ENCODE data around the gene PGC. TPM values are rescaled to one million over a fixed set of nuclear protein-coding genes. Genes with fewer than 3 reads are reported as not detected.

Gene PGC
- not detected for total RNA-seq

GRCh38 chr6:41747256-41748101 lies at the start of gene PGC:
Gene PGC (minus strand): TSS chr6:41747397. CDS start chr6:41747334, 63 bp downstream.

GRCh38 chr6:41787219-41787917 lies 40.2 kb upstream of the PGC start, which contains the start of gene TOMM6:
Gene TOMM6 (plus strand): TSS chr6:41787694. CDS start chr6:41787698, 4 bp downstream.

GRCh38 chr6:41780551-41781365 lies 33.6 kb upstream of the PGC start, which contains the start of gene PRICKLE4:
Gene PRICKLE4 (plus strand): TSS chr6:41780782. CDS start chr6:41783474, 2,692 bp downstream.

GRCh38 chr6:41779788-41780550 lies 32.8 kb upstream of the PGC start, which contains the start of gene FRS3:
Gene FRS3 (minus strand): TSS chr6:41779900. CDS start chr6:41776987, 2,913 bp downstream.

GRCh38 chr6:41735427-41736185 lies 11.6 kb downstream of the PGC start, which contains the start of gene TFEB:
Gene TFEB (minus strand): TSS chr6:41735608. CDS start chr6:41691213, 44,395 bp downstream.

Small RNA genes lying within 50 kb of the gene (small RNA-seq; reads per million reads assigned to genes)
- not detected for gene AL365205.2
- not detected for gene AL365205.3

Other genes with a start within 250 kb of the PGC start
- 2.1 TPM for gene FOXP4, start 201.0 kb downstream of the PGC start, total RNA-seq
- 21.7 TPM for gene MDFI, start 108.9 kb downstream of the PGC start, total RNA-seq
- 3.5 TPM for gene TFEB, start 11.8 kb downstream of the PGC start, total RNA-seq
- gene FRS3, start 32.5 kb upstream of the PGC start, total RNA-seq = 11.3 TPM
- 0.46 TPM for gene PRICKLE4, start 33.4 kb upstream of the PGC start, total RNA-seq
- gene TOMM6, start 40.3 kb upstream of the PGC start, total RNA-seq = 42.7 TPM
- 15.5 TPM for gene USP49, start 148.0 kb upstream of the PGC start, total RNA-seq
- 13.6 TPM for gene MED20, start 173.7 kb upstream of the PGC start, total RNA-seq
- 15.9 TPM for gene BYSL, start 174.1 kb upstream of the PGC start, total RNA-seq
- gene CCND3, start 194.4 kb upstream of the PGC start, total RNA-seq = 16.6 TPM